Cardiac fibroblast (primary cell): ENCODE results near the gene GLI3.

Experiments
- DNase-seq, 2 donors: peaks; one replicate each; pipeline versions ENCODE4 v3.0.0 to v3.0.0-alpha.2; 2010; ENCODE audit warnings: low read depth in 2 of 2
- H3K4me3 ChIP-seq, 2 donors: replicated peaks in 1 of 2; 1 replicate in 1 of 2; 2 replicates in 1 of 2; pipeline ENCODE4 v1.5.1; 2011; ENCODE audit warnings: low read depth in 2 of 2, low read length in 2 of 2, mild to moderate bottlenecking in 2 of 2, moderate library complexity in 1 of 2
- TF ChIP-seq, protein P1 (sequence below): IDR thresholded peaks from one replicate; pipeline ENCODE4 v1.5.1; 2011; ENCODE audit warnings: low read depth, mild to moderate bottlenecking, low read length, inconsistent platforms

The GLI3 gene

DNA sequence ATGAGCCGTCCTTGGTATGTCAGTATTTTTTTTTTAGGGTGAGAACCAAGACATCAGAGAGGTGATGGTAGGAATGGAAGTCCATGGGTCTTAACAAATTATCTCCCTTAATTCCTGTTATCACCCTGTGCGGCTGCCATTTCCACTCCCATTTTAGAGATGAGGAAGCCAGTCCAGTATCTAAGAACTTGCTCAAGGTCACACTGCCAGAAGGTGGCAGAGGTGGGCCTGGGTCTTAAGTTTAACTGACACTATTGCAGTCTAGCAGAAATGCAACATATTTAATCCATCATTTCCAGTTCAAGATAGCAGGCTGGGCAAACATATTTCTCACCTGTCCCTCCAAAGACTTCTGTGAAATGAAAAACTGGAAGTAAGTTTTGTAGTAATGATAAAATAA lies 108.3 kb downstream of the GLI3 start:
- DNase-seq: peak in 1 of 2 donors; percentile 43
- TF ChIP-seq, protein P1, sequence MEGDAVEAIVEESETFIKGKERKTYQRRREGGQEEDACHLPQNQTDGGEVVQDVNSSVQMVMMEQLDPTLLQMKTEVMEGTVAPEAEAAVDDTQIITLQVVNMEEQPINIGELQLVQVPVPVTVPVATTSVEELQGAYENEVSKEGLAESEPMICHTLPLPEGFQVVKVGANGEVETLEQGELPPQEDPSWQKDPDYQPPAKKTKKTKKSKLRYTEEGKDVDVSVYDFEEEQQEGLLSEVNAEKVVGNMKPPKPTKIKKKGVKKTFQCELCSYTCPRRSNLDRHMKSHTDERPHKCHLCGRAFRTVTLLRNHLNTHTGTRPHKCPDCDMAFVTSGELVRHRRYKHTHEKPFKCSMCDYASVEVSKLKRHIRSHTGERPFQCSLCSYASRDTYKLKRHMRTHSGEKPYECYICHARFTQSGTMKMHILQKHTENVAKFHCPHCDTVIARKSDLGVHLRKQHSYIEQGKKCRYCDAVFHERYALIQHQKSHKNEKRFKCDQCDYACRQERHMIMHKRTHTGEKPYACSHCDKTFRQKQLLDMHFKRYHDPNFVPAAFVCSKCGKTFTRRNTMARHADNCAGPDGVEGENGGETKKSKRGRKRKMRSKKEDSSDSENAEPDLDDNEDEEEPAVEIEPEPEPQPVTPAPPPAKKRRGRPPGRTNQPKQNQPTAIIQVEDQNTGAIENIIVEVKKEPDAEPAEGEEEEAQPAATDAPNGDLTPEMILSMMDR: peak; percentile 13
- no peak overlapping the region for H3K4me3 ChIP-seq

GRCh38 chr7:42127232-42127622 lies 109.8 kb downstream of the GLI3 start:
- TF ChIP-seq, protein P1: no peak
- DNase-seq: no peak
- H3K4me3 ChIP-seq: no peak overlapping the region

DNA sequence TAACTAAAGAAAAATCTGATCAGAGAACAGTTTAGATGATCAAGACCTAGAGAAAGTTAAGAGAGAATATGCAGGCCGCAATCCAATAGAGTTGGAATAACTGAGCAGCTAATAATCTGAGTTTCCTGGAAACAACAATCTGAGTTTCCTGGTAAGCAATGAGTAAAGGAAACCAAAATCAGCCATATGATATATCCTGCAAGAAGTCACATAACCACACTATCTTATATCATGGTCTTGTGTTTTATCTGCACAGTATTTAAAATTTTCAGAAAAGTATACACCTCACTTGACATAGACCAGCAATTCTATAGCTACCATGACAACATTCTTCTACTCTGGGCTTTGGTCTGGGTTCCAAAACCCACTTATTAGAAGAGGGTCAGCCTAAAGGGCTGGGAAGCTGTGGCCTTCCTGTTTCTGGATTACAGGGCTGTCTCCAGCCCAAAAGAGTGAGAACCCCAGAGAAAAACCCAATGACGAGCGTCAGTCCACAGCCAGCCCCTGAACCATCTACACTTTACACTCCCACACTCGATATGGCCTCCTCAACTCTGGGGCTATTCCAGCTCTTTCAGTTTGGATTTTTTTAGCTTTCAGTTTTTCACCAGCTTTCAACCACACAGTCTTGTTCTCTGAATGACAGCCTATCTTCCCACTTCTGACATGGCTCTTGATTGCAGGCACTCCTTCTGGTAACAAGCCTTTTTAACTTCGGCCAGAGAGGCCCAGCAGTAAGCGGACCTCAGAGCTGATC lies 110.4 kb downstream of the GLI3 start:
- no peak for DNase-seq
- no peak overlapping the region for H3K4me3 ChIP-seq
- TF ChIP-seq, protein P1: no peak

DNA sequence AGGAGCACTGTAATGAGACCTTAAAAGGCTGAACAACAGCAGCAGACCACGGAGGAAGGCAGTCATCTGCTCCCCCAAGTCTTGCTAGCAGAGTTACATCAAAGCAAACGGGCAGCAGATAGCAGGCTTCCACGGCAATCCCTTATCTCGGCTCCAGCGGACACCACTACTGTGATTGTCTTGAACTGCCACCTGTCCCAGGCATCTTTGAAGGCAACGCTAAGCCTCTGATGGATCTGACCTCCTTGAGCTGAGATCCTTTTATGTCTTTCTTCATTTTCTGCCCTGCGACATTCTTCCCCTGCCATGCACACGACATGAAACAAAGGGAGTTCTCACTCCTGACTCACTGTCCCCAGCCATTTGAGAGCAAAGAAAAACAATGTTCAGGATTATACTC lies 111.7 kb downstream of the GLI3 start:
- TF ChIP-seq, protein P1: no peak
- DNase-seq: no peak
- no peak overlapping the region for H3K4me3 ChIP-seq

- H3K4me3 ChIP-seq: no peak overlapping the region
- no peak for DNase-seq
- TF ChIP-seq, protein P1: no peak
Observed at GRCh38 chr7:42123716-42124115, 113.3 kb downstream of the GLI3 start.

GRCh38 chr7:42120191-42120590 lies 116.8 kb downstream of the GLI3 start:
- DNase-seq: no peak
- no peak overlapping the region for H3K4me3 ChIP-seq
- TF ChIP-seq, protein P1: no peak

- TF ChIP-seq, protein P1: no peak
- no peak for DNase-seq
- H3K4me3 ChIP-seq: no peak overlapping the region
Observed at GRCh38 chr7:42117201-42117600, 119.8 kb downstream of the GLI3 start.
